ENCODE data around the gene LSM14B.
"Not testable (repeated sequence)": the region's sequence is repeated elsewhere in the genome, so short reads cannot be mapped to it uniquely, and the experiment has no call there.

Gene LSM14B

DNA sequence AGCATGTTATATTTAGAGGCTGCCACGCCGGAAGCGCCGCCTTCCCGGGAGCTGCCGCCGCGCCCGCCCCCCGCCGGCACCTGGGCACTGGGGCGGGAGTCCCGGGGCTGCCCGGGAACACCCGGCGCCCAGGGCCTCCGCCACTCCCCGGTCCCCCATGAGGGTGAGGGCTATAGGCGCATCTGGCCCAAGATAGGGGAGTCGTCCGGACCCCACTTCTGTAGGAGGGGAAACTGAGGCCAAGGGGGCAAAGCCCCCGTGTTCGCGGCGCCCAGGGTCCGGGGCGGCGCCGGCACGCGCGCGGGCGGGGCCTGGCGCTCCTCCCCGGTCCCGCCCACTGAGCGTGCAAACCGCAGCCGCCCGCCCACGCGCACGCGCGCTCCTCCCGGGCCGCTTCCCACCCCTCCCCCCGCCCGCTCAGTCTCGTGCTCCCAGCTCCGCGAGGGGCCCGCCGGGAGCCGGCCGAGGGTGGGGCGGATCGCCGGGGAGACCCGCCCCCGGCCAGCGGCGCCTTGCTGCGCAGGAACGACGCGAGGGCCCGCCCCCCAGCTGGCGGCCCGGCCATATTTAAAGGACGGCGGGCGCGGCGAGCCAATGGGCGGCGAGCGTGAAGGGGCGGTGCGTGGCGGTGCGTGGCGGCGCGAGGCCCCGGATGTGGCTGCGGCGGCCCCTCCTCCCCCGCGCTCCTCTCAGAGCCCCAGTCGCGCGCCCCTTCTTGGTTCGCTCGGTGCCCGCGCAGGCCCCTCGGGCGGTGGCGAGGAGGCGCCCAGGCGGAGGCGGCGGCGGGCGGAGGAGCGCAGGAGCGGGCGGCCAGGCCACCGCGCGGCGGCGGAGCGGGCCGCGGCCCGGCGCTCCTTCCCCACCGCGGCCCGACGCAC lies at the start of gene LSM14B:
TSS of gene LSM14B (plus strand) at position 700 of the 878 bp plus-strand sequence. CDS start 192 bp downstream, outside the sequence.
- H3K27me3 Mint-ChIP-seq, result no peaks in the 10 kb centered on the region
- H3K36me3 Mint-ChIP-seq (ENCODE audit: insufficient read depth), result peaks cover 25% of the 10 kb centered on the region
- peak within 1 kb of the TSS; percentile 94 for H3K27ac Mint-ChIP-seq (ENCODE audit: low read depth)
- peaks cover 40% of the 10 kb centered on the region for H3K4me1 Mint-ChIP-seq
- H3K9me3 Mint-ChIP-seq, result no peaks in the 10 kb centered on the region
- H3K4me3 Mint-ChIP-seq, result peak within 1 kb of the TSS; percentile 80
- ATAC-seq (replicated peaks; ENCODE audit: extremely low read depth, poor library complexity, severe bottlenecking) (peak; percentile 64), DNase-seq (ENCODE audit: low spot score in 2 of 2) (peak; percentile 80 to 92)

DNA sequence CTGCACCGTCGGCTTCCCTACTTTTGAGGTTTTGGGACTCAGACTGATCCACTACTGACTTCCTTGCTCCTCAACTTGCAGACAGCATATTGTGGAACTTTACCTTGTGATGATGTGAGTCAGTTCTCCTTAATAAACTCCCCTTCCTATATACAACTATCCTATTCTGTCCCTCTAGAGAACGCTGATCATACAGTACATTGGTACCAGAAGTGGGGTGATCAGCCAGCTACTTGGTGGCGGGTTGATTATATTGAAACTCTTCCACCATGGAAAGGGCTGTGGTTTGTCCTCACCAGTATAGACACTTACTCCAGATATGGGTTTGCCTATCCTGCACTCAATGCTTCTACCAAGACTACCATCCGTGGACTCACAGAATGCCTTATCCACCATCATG lies 49.0 kb upstream of the LSM14B start:
- peaks cover 14% of the 10 kb centered on the region for H3K9me3 Mint-ChIP-seq
- H3K4me3 Mint-ChIP-seq, result no peak overlapping the region
- H3K27ac Mint-ChIP-seq (ENCODE audit: low read depth), result no peak overlapping the region
- peaks cover 3% of the 10 kb centered on the region for H3K36me3 Mint-ChIP-seq (ENCODE audit: insufficient read depth)
- ATAC-seq (replicated peaks; ENCODE audit: extremely low read depth, poor library complexity, severe bottlenecking) (no peak), DNase-seq (ENCODE audit: low spot score in 2 of 2) (no peak)
- no peaks in the 10 kb centered on the region for H3K4me1 Mint-ChIP-seq
- H3K27me3 Mint-ChIP-seq, result peaks cover 11% of the 10 kb centered on the region

DNA sequence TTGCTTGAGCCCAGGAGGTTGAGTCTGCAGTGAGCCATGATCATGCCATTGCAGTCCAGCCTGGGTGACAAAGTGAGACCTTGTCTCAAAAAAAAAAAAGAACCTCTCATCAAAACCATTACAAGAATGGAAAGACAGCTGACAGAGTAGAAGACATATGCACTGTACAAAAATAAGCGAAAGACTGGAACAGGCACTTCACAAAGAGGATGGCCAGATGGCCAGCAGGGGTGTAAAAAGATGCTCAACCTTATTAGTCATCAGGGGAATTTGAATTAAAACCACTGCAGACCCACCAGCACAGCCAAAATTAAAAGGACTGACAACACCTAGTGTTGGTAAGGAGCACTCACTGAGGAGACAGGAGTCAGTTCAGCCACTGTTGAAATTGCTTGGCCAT lies 43.1 kb upstream of the LSM14B start:
- Mint-ChIP-seq H3K4me1 (no peaks in the 10 kb centered on the region), H3K27ac (ENCODE audit: low read depth) (no peak overlapping the region), H3K4me3 (no peak overlapping the region), H3K36me3 (ENCODE audit: insufficient read depth) (no peaks in the 10 kb centered on the region), H3K9me3 (peaks cover 6% of the 10 kb centered on the region), H3K27me3 (peaks cover 10% of the 10 kb centered on the region)
- ATAC-seq (replicated peaks; ENCODE audit: extremely low read depth, poor library complexity, severe bottlenecking) (no peak), DNase-seq (ENCODE audit: low spot score in 2 of 2) (no peak)

DNA sequence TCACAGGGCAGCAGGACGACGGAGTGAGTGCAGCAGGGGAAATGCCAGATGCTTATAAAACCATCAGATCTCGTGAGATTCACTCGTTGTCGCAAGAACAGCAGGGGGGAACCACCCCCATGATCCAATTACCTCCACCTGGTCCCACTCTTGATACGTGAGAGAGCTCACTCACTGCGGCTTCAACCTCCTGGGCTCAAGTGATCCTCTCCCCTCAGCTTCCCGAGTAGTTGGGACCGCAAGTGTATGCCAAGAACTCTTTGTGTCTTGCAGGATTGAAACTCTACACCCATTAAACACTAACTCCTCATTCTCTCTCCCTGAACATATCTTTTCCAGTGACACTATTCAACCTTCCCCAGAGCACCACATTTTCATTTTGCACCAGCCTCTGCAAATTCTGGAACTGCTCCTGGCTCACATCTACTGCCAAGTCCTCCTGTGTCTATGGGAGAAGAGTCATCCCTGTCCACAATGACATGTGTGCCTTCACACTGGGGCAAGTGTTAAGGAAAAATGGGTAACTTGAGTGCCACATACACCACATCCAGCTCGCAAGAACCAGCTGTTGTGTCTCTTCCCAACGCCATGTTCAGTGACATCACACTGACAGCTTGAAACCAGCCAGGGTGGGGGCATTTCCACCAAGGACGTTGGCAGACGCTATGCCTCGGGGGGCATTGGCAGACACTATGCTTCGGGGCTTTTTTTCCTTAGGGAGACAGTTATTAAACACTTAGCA lies 41.9 kb upstream of the LSM14B start:
- H3K4me1 Mint-ChIP-seq, result no peaks in the 10 kb centered on the region
- H3K9me3 Mint-ChIP-seq, result peaks cover under 1% of the 10 kb centered on the region
- no peaks in the 10 kb centered on the region for H3K36me3 Mint-ChIP-seq (ENCODE audit: insufficient read depth)
- H3K4me3 Mint-ChIP-seq, result no peak overlapping the region
- H3K27ac Mint-ChIP-seq (ENCODE audit: low read depth), result no peak overlapping the region
- DNase-seq (ENCODE audit: low spot score in 2 of 2) (no peak), ATAC-seq (replicated peaks; ENCODE audit: extremely low read depth, poor library complexity, severe bottlenecking) (no peak)
- peaks cover 18% of the 10 kb centered on the region for H3K27me3 Mint-ChIP-seq

DNA sequence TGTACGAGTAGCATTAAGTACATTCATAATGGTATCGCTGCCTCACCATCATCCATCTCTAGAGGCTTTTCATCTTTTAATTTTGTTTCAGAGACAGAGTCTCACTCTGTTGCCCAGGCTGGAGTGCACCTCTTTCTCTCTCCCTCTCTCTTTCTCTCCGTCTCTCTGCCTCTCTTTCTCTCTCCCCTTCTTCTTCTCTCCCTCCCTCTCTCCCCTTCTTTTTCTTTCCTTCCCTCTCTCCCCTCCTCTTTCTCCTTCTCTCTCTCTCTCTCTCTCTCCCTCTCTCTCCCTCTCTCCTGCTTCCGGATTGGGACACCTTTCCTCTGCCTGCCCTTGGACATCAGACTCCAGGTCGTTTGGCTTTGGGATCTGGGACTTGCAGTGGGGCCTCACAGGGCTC lies 39.0 kb upstream of the LSM14B start:
- Mint-ChIP-seq H3K27ac (ENCODE audit: low read depth) (no peak overlapping the region), H3K27me3 (peaks cover 20% of the 10 kb centered on the region), H3K4me1 (no peaks in the 10 kb centered on the region), H3K36me3 (ENCODE audit: insufficient read depth) (no peaks in the 10 kb centered on the region), H3K4me3 (no peak overlapping the region), H3K9me3 (no peaks in the 10 kb centered on the region)
- no peak for ATAC-seq (replicated peaks; ENCODE audit: extremely low read depth, poor library complexity, severe bottlenecking)
- no peak for DNase-seq (ENCODE audit: low spot score in 2 of 2)

DNA sequence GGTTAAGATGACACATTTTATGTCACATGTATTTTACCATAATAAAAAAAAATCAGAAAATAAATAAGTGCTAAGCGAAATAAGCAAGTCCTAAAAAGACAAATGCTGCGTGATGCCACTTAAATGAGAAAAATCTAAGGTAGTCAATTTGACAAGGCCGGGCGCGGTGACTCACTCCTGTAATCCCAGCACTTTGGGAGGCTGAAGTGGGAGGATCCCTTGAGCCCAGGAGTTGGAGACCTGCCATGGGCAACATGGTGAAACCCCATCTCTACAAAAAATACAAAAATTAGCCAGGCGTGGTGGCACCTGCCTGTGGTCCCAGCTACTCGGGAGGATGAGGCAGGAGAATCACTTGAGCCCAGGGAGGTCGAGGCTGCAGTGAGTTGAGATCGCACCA lies 38.1 kb upstream of the LSM14B start:
- H3K27me3 Mint-ChIP-seq, result peaks cover 20% of the 10 kb centered on the region

DNA sequence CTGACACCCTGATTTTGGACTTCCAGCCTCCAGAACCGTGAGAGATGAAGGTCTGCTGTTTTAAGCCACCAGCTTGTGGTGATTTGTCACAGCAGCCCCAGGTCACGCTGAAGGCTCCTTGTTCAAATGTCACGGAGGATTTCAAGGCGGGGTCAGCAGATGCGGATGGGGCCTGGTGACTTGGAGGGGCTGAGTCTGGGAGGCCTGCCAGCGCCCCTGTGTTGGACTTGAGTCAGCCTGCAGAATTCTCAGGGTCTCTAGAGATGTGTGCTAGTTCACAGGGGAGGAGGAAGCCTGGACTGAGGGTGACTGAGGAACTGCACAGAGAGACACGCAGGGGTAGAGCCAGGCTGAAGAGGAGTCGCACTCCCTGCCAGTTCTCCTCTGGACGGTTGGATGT lies 37.1 kb upstream of the LSM14B start:
- Mint-ChIP-seq H3K27ac (ENCODE audit: low read depth) (no peak overlapping the region), H3K4me3 (no peak overlapping the region), H3K9me3 (no peaks in the 10 kb centered on the region), H3K27me3 (peaks cover 17% of the 10 kb centered on the region), H3K36me3 (ENCODE audit: insufficient read depth) (no peaks in the 10 kb centered on the region), H3K4me1 (no peaks in the 10 kb centered on the region)
- no peak for ATAC-seq (replicated peaks; ENCODE audit: extremely low read depth, poor library complexity, severe bottlenecking)
- no peak for DNase-seq (ENCODE audit: low spot score in 2 of 2)

More for the DNA sequence above, 38.1 kb upstream of the LSM14B start:
- H3K4me3 Mint-ChIP-seq; ATAC-seq (replicated peaks; ENCODE audit: extremely low read depth, poor library complexity, severe bottlenecking); H3K9me3 Mint-ChIP-seq; H3K27ac Mint-ChIP-seq (ENCODE audit: low read depth); H3K4me1 Mint-ChIP-seq; DNase-seq (ENCODE audit: low spot score in 2 of 2); H3K36me3 Mint-ChIP-seq (ENCODE audit: insufficient read depth): not testable (repeated sequence)

DNA sequence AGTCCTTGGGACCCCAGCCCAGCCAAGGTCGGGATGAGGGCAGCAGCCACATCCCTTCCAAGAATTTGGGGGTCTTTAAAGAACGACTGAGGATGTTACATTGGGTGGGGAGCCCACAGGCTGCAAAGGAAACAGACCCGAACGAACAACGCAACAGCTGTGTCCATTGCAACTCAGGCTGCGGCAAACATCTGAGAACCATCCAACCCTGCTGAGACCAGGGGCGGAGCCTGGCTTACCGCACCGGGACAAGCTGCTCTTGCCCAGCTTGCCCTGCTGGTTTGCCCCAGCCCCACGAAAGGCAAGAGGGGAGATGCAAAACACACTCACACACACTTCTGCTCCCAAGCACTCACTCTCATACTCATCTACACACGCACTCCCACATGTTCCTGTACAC lies 35.0 kb upstream of the LSM14B start:
- no peaks in the 10 kb centered on the region for H3K4me1 Mint-ChIP-seq
- ATAC-seq (replicated peaks; ENCODE audit: extremely low read depth, poor library complexity, severe bottlenecking) (no peak), DNase-seq (ENCODE audit: low spot score in 2 of 2) (no peak)
- no peaks in the 10 kb centered on the region for H3K36me3 Mint-ChIP-seq (ENCODE audit: insufficient read depth)
- no peak overlapping the region for H3K27ac Mint-ChIP-seq (ENCODE audit: low read depth)
- no peaks in the 10 kb centered on the region for H3K9me3 Mint-ChIP-seq
- H3K27me3 Mint-ChIP-seq, result peaks cover 18% of the 10 kb centered on the region
- H3K4me3 Mint-ChIP-seq, result no peak overlapping the region

DNA sequence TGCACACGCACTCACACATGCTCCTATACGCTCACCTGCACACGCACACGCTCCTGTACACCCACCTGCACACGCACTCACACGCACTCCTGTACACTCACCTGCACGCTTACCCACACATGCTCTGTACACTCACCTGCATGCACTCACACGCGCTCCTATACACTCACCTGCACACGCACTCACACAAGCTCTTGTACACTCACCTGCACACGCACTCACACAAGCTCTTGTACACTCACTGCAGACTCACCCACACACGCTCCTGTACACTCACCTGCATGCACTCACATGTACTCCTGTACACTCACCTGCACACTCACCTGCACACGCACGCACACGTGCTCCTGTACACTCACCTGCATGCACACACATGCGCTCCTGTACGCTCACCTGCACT lies 34.6 kb upstream of the LSM14B start:
- Mint-ChIP-seq H3K4me3 (no peak overlapping the region), H3K36me3 (ENCODE audit: insufficient read depth) (no peaks in the 10 kb centered on the region), H3K9me3 (no peaks in the 10 kb centered on the region), H3K27me3 (peaks cover 22% of the 10 kb centered on the region), H3K27ac (ENCODE audit: low read depth) (no peak overlapping the region), H3K4me1 (no peaks in the 10 kb centered on the region)
- no peak for DNase-seq (ENCODE audit: low spot score in 2 of 2)
- no peak for ATAC-seq (replicated peaks; ENCODE audit: extremely low read depth, poor library complexity, severe bottlenecking)

DNA sequence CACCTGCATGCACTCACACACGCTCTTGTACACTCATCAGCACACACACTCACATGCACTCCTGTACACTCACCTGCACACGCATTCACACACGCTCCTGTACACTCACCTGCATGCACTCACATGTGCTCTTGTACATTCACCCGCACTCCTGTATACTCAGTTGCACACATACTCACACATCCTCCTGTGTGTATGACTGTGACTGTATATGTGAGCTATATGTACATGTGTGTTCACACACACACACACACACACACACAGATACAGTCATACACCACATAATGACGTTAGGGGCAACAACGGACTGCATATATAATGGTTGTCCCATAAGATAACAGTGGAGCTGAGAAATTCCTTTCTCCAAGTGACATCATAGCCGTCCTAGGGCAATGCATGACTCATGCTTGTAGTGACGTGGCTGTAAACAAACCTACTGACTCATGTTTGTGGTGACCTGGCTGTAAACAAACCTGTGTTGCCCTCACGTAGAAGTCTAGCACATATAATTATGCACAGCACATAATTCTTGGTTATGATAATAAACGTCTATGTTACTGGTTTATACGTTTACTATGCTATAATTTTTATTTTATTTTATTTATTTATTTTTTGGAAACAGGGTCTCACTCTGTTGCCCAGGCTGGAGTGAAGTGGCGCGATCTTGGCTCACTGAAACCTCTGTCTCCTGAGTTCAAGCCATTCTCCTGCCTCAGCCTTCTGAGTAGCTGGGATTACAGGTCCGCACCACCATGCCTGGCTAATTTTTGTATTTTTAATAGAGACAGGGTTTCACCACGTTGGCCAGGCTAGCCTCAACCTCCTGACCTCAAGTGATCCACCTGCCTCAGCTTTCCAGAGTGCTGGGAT lies 33.8 kb upstream of the LSM14B start:
- Mint-ChIP-seq H3K27ac (ENCODE audit: low read depth) (no peak overlapping the region), H3K36me3 (ENCODE audit: insufficient read depth) (no peaks in the 10 kb centered on the region), H3K4me3 (no peak overlapping the region), H3K9me3 (no peaks in the 10 kb centered on the region), H3K27me3 (peaks cover 24% of the 10 kb centered on the region), H3K4me1 (no peaks in the 10 kb centered on the region)
- no peak for DNase-seq (ENCODE audit: low spot score in 2 of 2)
- peak; percentile 84 for ATAC-seq (replicated peaks; ENCODE audit: extremely low read depth, poor library complexity, severe bottlenecking)

DNA sequence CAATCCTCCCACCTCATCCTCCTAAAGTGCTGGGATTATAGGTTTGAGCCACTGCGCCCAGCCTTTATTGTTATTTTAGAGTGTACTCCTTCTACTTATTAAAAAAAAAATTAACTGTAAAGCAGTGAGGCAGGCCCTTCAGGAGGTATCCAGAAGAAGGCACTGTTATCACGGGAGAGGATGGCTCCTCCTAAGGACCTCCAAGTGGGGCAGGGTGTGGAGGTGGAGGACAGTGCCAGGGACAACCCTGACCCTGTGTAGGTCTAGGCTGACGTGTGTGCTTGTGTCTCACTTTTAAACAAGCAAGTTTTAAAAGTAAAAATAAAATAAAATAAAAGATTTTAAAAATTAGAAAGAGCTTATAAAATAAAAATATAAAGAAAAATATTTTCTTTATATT lies 32.9 kb upstream of the LSM14B start:
- no peak overlapping the region for H3K27ac Mint-ChIP-seq (ENCODE audit: low read depth)
- H3K4me1 Mint-ChIP-seq, result no peaks in the 10 kb centered on the region
- H3K36me3 Mint-ChIP-seq (ENCODE audit: insufficient read depth), result no peaks in the 10 kb centered on the region
- H3K27me3 Mint-ChIP-seq, result peaks cover 24% of the 10 kb centered on the region
- no peak overlapping the region for H3K4me3 Mint-ChIP-seq
- ATAC-seq (replicated peaks; ENCODE audit: extremely low read depth, poor library complexity, severe bottlenecking), result no peak
- no peak for DNase-seq (ENCODE audit: low spot score in 2 of 2)
- H3K9me3 Mint-ChIP-seq, result no peaks in the 10 kb centered on the region
